Measurements from ENCODE around the gene GASK1B. TPM values are rescaled to one million over a fixed set of nuclear protein-coding genes. Genes with fewer than 3 reads are reported as not detected.

The GASK1B gene
- total and polyA plus RNA-seq, 2 donors (not counting 3 experiments of a cell fraction or from before 2014, with no cell fraction given): 160 to 235 TPM

DNA sequence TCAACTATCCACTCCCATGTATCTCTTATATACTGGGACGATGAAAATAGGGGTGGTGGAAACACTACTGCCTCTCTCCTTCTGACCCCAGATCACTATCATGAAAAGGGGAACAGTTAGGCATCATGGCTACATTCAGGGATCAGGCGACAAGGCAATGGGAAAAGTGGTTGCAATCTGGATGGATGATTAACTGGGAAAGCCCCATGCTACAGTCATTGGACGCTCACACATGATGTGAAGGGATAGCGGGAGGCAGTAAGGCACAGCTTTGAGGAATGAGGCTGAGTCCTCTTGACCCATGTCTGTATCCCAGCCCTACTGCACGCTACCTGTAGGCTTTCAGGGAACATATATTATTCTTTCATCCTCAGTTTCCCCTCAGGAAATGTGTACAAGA is 10.2 kb downstream of the GASK1B start:
- Histone ChIP-seq H3K27ac (ENCODE audit: insufficient read depth, low read depth, low read length) (peak overlapping the region; percentile 77), H3K9ac (replicated peaks; ENCODE audit: extremely low read depth, insufficient read depth, low read length) (peak overlapping the region; percentile 72), H3K4me2 (ENCODE audit: insufficient read depth, low read length) (peak overlapping the region; percentile 67), H4K20me1 (replicated peaks; ENCODE audit: control insufficient read depth, extremely low read depth, insufficient read depth, low read length) (no peaks in the 10 kb centered on the region), H3K79me2 (ENCODE audit: control insufficient read depth, insufficient read depth, low read length) (peaks cover 85% of the 10 kb centered on the region), H3K36me3 (ENCODE audit: control insufficient read depth in 2 of 2, extremely low read depth in 1 of 2, insufficient read depth in 2 of 2, low read length in 2 of 2) (peaks cover 0 to 2% of the 10 kb centered on the region in 2 experiments), H2AFZ (ENCODE audit: low read depth, low read length) (no peak overlapping the region), H3K27me3 (ENCODE audit: control insufficient read depth in 2 of 2, insufficient read depth in 2 of 2, low read length in 2 of 2) (no peaks in the 10 kb centered on the region), H3K9me3 (replicated peaks; ENCODE audit: control insufficient read depth, insufficient read depth, low read length) (no peaks in the 10 kb centered on the region), H3K4me3 (replicated peaks in 1 of 3; ENCODE audit: insufficient read depth in 1 of 3, low read depth in 1 of 3, low read length in 3 of 3) (no peak overlapping the region), H3K4me1 (ENCODE audit: control insufficient read depth, extremely low read depth, insufficient read depth, low read length) (peaks cover 94% of the 10 kb centered on the region), H3K9me1 (replicated peaks; ENCODE audit: control insufficient read depth, extremely low read depth, insufficient read depth, low read length) (no peaks in the 10 kb centered on the region)
- ChIA-PET CTCF (interaction anchor here (1.2 to 4.8 kb wide), 2 partner anchors 9 to 169 kb away, joined by 4 to 28 read pairs; no protein-coding TSS in a partner anchor), POLR2A (no interaction called here)
- dilution Hi-C loops (cut with MboI; ENCODE audit: extremely low pct_ligation_motif_present, low sequenced_read_pairs): loop anchor here (25.0 kb wide), 1 partner anchor 150 kb away; no protein-coding TSS in a partner anchor
- no TSS peak for BruUV-seq (replicated peaks)
- intact Hi-C loops (cut with micrococcal nuclease): no loop called here
- peak; percentile 10 for TF ChIP-seq POLR2A (IDR thresholded peaks at IDR 0.05; ENCODE audit: low read depth, low read length)
- TF ChIP-seq, protein P1, sequence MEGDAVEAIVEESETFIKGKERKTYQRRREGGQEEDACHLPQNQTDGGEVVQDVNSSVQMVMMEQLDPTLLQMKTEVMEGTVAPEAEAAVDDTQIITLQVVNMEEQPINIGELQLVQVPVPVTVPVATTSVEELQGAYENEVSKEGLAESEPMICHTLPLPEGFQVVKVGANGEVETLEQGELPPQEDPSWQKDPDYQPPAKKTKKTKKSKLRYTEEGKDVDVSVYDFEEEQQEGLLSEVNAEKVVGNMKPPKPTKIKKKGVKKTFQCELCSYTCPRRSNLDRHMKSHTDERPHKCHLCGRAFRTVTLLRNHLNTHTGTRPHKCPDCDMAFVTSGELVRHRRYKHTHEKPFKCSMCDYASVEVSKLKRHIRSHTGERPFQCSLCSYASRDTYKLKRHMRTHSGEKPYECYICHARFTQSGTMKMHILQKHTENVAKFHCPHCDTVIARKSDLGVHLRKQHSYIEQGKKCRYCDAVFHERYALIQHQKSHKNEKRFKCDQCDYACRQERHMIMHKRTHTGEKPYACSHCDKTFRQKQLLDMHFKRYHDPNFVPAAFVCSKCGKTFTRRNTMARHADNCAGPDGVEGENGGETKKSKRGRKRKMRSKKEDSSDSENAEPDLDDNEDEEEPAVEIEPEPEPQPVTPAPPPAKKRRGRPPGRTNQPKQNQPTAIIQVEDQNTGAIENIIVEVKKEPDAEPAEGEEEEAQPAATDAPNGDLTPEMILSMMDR (IDR thresholded peaks at IDR 0.05; ENCODE audit: extremely low read depth in 1 of 2, insufficient read depth in 1 of 2, low read depth in 1 of 2, low read length in 2 of 2): no peak
- no peak for FAIRE-seq
- peak; percentile 78 for DNase-seq (ENCODE audit: low read depth, low spot score)

DNA sequence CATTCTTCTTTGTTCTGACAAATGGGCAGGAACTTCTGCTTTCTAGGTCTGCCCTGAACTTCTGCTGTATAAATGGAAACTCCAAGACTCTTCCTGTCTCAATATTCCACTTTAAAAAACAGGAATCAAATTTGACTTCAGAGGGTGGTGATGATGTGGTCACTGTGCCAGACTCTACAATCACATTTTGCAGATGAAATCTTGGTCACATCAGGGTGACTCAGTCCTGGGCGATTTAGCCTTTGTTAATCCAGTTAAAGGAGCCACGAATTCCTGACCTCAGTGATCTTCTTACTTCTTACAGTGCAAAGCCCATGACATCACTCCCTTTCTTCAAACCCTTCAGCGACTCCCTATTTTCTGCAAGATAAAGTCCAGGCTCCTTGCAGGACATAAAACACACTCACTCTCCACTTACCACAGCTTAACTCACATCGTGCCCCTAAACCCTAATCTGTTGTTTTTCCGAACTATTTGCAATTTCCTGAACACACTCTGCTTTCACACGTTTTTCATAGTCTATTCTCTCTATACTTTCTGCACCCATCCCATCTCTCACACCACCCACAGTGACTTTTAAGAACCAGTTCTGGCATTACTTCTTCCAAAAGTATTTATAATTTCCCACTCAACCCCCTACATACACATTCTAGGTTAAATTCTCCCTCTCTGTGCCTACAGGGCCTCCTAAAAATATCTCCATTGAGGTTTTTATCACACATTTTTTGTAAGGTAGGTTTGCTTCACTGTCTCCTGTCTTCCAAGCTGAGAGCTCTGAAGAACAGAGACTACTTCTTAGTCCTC is 11.1 kb downstream of the GASK1B start:
- Histone ChIP-seq H4K20me1 (replicated peaks; ENCODE audit: control insufficient read depth, extremely low read depth, insufficient read depth, low read length) (no peaks in the 10 kb centered on the region), H3K27me3 (ENCODE audit: control insufficient read depth in 2 of 2, insufficient read depth in 2 of 2, low read length in 2 of 2) (no peaks in the 10 kb centered on the region), H3K9me1 (replicated peaks; ENCODE audit: control insufficient read depth, extremely low read depth, insufficient read depth, low read length) (no peaks in the 10 kb centered on the region), H3K79me2 (ENCODE audit: control insufficient read depth, insufficient read depth, low read length) (peaks cover 84% of the 10 kb centered on the region), H3K4me1 (ENCODE audit: control insufficient read depth, extremely low read depth, insufficient read depth, low read length) (peaks cover 94% of the 10 kb centered on the region), H3K36me3 (ENCODE audit: control insufficient read depth in 2 of 2, extremely low read depth in 1 of 2, insufficient read depth in 2 of 2, low read length in 2 of 2) (peaks cover 0 to 2% of the 10 kb centered on the region in 2 experiments), H3K4me2 (ENCODE audit: insufficient read depth, low read length) (peak overlapping the region; percentile 67), H2AFZ (ENCODE audit: low read depth, low read length) (no peak overlapping the region), H3K9ac (replicated peaks; ENCODE audit: extremely low read depth, insufficient read depth, low read length) (peak overlapping the region; percentile 72), H3K27ac (ENCODE audit: insufficient read depth, low read depth, low read length) (peak overlapping the region; percentile 77), H3K9me3 (replicated peaks; ENCODE audit: control insufficient read depth, insufficient read depth, low read length) (no peaks in the 10 kb centered on the region), H3K4me3 (replicated peaks in 1 of 3; ENCODE audit: insufficient read depth in 1 of 3, low read depth in 1 of 3, low read length in 3 of 3) (peak overlapping the region in 1 of 3 experiments; percentile 16)
- TSS peak; percentile 73 for BruUV-seq (replicated peaks)
- DNase-seq (ENCODE audit: low read depth, low spot score) (peak; percentile 99), FAIRE-seq (peak; percentile 93)
- intact Hi-C loops (cut with micrococcal nuclease) (loop anchor here (1.0 kb wide), 5 partner anchors 9 to 154 kb away; no protein-coding TSS in a partner anchor), dilution Hi-C loops (cut with MboI; ENCODE audit: extremely low pct_ligation_motif_present, low sequenced_read_pairs) (loop anchor here (25.0 kb wide), 1 partner anchor 149 kb away; no protein-coding TSS in a partner anchor)
- TF ChIP-seq EZH2 (IDR thresholded peaks at IDR 0.05; ENCODE audit: borderline replicate concordance, low read depth, low read length, severe bottlenecking) (no peak), GATA2 (IDR thresholded peaks at IDR 0.05; ENCODE audit: insufficient read depth, insufficient read length, low read depth, low read length) (peak; percentile 94), JUN (IDR thresholded peaks at IDR 0.05; ENCODE audit: borderline replicate concordance, insufficient read depth, insufficient read length, low read depth) (peak; percentile 97), POLR2A (IDR thresholded peaks at IDR 0.05; ENCODE audit: low read depth, low read length) (peak; percentile 49), MYC (IDR thresholded peaks at IDR 0.05; ENCODE audit: low read depth, low read length) (no peak), FOS (IDR thresholded peaks at IDR 0.05; ENCODE audit: borderline replicate concordance, insufficient read depth, low read length) (peak; percentile 94), POLR2AphosphoS5 (IDR thresholded peaks at IDR 0.05; ENCODE audit: insufficient read depth, low read depth, low read length) (peak; percentile 72)
- TF ChIP-seq, protein P2, sequence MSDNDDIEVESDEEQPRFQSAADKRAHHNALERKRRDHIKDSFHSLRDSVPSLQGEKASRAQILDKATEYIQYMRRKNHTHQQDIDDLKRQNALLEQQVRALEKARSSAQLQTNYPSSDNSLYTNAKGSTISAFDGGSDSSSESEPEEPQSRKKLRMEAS (IDR thresholded peaks at IDR 0.05; ENCODE audit: insufficient read depth, insufficient read length): no peak
- TF ChIP-seq, protein P1 (IDR thresholded peaks at IDR 0.05; ENCODE audit: extremely low read depth in 1 of 2, insufficient read depth in 1 of 2, low read depth in 1 of 2, low read length in 2 of 2): no peak
- ChIA-PET CTCF (interaction anchor here (1.2 to 4.8 kb wide), 3 partner anchors 10 to 178 kb away, joined by 3 to 28 read pairs (median 4); no protein-coding TSS in a partner anchor), POLR2A (interaction anchor here (1.5 kb wide), 1 partner anchor 9 kb away, joined by 3 read pairs; no protein-coding TSS in a partner anchor)
